KBM-7 (cell line): ENCODE data around the gene RAD51.

ENCODE experiments used
- DNase-seq: peaks from one replicate; pipeline ENCODE4 v3.0.0-alpha.2; 2015
- in situ Hi-C: fragments of 300-500 bp; cut with MboI; formaldehyde crosslinking; loops from 2 replicates; pipeline ENCODE4 v1.14.3; 2020; ENCODE audit warnings: low sequenced_read_pairs, low pct_unique_long_range_greater_than_20kb, mixed read lengths

RAD51 gene

DNA sequence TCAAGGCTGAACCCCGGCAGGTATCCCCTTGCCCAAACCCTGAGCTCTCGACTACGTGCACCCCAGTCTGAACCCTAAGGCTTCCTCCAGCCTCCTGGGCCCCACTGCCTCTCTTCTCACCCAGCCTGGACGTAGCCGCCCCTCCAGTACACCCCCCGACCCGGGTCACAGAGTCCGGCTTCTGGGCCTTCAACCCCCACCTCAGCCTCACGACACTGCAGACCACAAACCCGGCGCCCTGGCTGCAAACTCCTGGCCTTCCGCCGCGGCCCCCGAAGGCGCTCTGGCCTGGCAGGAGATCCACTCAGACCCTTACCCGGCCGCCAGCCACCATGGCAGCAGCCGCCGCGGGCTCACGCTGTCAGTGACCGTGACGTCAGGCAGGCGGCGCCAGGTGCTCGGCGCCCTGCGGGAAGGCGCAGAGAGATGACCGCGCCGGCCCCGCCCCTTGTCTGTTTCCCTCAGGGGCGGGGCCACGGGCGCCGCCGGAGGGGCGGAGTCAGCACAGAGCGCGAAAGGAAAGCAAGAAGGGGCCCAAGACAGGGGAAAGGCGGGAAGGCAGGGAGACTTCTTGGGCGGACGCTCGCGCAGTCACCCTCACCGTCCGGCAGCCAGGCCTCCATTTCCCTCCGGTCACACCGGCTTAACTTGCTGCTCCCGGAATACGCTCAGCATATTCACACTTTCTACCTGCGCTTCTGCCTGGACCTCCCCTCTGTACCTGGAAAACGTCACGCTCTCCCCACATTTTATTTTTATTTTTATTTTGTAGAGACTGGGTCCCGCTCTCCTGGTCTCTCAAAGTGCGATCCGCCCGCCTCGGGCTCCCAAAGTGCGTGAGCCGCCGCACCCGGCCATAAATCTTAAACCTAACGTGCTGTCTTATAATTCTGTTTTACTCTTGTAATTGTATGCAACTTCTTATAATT, 60.2 kb downstream of the RAD51 start, which contains the start of gene RMDN3:
TSS of gene RMDN3 (minus strand) at position 372 of the 929 bp plus-strand sequence. CDS start 471 bp downstream, outside the sequence.
- peak; percentile 98 for DNase-seq
- in situ Hi-C loops, result no loop called here

DNA sequence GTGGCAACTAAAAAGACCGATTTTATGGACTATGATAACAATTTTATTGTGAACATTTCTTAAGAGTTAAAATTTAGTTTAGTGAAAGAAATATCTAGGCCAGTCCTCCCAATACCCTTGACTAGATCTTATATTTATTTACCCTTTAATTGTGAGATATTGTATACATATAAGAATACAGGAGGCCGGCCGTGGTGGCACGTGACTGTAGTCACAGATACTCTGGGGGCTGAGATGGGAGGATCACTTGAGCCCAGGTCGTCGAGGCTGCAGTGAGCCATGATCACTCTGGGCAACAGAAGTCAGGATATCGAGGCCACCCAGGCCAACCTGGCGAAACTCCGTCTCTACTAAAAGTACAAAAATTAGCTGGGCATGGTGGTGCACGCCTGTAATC, 60.8 kb downstream of the RAD51 start:
- in situ Hi-C loops, result no loop called here
- no peak for DNase-seq

DNA sequence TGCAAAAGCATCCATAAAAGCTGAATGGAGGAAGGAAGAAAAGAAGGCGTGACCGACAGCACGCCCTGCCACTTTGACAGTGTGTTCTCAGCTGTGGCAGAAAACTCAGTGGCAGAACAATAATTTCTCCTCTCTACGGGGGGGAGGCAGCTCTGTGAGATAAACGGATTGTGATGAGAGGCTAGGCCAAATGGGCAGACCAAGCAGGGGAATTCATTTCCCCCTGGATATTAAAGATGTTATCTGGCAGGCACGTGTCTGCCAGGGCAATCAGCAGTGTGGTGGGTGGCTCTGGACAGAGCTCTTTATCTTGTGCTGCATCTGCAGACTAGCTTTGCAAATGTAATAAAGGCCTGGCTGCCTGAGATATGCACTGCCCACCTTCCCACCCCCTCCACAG, 62.0 kb downstream of the RAD51 start:
- peak; percentile 82 for DNase-seq
- in situ Hi-C loops, result no loop called here

DNA sequence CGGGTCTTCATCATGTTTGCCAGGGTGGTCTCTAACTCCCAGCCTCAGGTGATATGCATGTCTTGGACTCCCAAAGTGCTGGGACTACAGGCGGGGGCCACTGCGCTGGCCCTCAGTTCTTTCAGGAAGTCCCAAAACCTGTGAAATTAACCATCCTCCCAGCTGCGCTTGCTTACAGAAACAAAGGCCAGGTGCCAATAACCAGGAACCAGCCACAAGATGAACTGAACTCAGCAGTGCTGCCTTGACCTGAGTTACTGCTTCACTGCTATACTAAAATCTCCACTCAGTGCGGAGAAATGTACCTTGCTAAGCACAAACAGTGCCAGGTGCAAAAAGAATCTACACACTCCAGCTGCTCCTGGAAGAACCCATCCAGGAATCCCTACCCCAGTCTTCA, 65.0 kb downstream of the RAD51 start:
- in situ Hi-C loops, result no loop called here
- no peak for DNase-seq

DNA sequence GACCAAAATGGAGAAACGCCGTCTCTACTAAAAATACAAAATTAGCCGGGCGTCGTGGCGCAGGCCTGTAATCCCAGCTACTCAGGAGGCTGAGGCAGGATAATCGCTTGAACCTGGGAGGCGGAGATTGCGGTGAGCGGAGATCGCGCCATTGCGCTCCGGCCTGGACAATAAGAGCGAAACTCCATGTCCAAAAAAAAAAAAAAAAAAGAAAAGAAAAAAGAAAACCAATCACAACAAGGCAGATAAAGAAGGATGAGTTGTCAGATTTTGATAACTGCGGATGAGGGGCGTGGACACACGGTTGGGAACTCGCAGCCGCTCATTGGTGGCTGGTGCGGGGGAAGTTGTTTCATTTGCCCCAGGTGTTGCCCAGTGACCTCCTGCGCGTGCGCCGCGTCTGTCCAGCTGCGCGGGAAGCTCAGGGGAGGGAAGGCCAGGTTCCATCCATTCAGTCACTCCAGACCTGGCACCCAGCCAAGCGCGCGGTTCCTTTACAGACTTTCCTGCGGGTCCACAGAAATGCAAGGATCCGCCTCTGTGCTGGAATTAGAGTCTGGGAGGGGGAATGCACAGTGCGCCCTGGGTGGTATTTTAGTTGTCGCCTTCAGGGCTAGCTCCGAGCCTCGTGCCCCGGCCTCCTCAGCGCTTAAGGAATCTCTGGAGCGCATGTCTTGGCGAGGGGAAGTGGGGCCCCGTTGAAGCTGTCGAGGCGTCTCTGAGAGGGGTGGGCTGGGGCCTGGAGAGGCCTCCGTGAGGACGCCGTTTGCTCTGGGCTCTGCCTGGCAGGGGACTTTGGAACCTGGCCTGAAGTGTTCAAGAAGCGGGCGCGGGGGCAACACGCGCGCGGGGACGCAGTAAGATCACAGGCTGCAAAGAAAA, 68.2 kb downstream of the RAD51 start:
- peak; percentile 54 for DNase-seq
- in situ Hi-C loops, result no loop called here

DNA sequence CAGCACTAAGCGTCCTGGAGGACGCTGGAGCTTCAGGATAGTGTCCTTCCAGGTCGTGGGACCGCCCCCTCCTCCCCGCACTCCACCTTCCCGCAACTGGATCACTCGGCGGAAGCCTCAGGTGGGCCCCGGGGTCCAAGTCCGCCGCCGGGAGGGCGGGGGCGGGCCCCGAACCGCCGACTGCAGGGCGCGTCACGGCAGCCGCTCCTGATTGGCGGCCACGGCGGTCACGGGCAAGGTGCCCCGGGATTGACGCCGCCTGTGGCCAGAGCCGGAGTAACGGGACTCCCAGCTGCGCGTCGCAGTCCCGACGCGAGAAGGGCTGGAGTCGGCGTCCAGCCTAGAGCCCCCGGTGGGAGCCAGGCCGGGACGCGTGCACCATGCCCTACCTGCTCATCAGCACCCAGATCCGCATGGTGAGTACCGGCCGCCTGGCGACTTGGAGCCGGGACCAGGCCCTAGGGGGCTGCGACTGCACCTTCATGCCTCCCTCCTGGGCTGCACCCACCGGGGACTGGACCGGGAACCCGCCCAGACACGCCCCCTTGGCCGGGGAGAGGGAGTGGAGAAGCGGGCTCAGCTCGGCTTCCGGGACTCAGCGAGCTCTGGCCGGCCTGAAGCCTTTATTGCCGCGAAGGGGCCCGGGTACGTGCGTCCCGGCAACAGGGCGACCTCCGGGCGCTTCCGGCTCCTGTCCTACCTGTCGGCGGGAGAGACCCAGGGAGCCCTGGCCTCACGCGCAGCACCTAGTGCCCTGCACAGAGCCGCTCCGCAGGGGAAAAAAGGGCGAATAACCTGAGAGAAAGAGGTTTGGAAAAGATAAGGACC, 69.0 kb downstream of the RAD51 start, which contains the start of gene GCHFR:
TSS of gene GCHFR (plus strand) at position 268 of the 828 bp plus-strand sequence. CDS start at position 381, 113 bp downstream.
- DNase-seq, result peak; percentile 76
- in situ Hi-C loops, result no loop called here

DNA sequence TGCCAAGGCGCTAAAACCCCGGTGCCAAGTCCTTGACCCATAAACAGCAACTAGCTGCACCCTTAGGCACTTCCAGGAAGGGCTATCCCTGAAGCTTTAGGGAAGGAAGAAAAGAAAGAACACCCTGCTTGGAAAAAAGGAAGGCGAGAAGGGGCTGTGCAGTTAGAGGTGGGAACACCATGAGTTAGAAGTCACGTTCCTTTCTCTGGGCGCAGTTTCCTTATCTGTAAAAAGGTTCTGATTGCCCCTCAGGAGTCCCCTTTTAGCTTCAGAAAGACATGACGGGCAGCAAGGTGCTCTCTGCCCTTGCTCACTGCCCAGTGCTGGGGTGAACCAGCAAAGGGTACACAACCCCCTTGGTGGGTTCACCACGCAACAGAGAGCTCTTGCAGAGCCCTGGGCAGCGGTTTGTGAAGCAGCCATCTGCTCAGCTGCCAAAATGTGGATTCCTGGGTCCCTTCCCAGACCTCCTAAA, 69.7 kb downstream of the RAD51 start:
- DNase-seq, result peak; percentile 38
- in situ Hi-C loops, result no loop called here

DNA sequence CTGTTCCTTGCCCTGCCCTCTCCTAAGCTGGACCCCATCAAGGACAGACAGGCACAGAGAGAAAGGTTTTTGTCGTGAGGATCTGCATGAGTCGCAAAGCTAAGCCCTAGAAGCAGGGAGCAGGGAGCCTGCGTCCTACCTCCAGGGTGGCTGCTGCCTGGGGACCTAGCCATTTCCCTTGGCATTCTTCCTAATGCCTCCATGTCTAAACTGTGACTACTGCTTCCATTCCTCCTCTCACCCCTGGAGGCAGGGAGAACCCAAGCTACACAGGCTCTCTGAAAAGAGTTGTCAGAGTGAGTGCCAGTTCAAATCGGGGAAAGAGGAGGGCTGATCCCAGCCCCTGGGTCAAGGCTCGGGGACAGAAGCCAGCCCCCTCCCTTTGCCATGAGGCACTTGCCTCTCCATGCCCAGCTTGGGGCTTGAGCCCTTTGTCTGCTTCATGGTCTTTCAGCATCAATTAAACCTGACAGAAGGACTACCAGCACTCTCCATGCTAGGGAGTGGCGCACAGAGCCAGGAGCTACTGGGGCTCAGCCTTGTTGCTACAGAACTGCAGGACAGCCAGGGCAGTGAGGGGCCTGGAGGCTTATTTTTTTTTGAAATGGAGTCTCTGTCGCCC, 71.3 kb downstream of the RAD51 start:
- DNase-seq, result no peak
- in situ Hi-C loops, result no loop called here

DNA sequence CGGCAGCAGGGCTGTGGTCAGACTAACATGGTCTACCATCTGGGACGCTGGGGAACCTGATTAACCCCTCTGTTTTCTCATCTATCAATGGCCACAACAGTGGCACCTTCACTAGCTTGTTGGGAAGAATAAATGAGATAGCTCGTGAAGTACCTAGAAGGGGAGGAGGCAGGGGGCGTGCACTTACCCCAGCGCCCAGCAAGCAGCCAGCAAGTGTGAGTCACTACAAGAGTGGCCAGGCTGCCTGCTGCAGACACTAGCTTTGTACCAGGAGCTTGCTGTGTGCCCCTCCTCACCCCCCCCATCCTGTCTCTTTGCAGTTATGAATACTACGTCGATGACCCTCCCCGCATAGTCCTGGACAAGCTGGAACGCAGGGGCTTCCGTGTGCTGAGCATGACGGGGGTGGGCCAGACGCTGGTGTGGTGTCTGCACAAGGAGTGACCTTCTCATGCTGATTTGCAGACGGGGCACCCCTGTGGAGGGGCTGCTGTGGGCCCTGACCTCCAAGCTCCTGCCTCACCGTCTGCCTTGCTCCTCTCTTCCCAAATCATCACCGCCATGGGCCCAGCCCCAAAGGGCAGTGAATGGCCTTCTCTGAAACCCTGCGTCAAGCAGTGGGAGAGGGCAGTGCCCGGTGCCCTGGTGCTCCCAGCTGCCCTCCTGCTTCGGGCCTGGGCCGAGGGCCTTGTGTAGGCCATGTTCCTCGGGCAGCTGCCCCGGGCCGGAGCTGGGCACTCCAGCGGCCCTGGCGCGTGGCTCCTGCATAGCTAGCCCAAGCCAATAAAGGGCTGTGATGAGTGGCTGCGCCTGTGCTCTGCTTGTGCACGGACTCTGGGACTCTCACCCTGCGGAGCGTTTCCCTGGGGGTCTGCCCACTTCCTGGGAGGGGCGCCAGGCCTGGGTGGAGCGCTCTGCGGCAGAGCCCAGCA, 72.2 kb downstream of the RAD51 start:
- in situ Hi-C loops, result no loop called here

DNA sequence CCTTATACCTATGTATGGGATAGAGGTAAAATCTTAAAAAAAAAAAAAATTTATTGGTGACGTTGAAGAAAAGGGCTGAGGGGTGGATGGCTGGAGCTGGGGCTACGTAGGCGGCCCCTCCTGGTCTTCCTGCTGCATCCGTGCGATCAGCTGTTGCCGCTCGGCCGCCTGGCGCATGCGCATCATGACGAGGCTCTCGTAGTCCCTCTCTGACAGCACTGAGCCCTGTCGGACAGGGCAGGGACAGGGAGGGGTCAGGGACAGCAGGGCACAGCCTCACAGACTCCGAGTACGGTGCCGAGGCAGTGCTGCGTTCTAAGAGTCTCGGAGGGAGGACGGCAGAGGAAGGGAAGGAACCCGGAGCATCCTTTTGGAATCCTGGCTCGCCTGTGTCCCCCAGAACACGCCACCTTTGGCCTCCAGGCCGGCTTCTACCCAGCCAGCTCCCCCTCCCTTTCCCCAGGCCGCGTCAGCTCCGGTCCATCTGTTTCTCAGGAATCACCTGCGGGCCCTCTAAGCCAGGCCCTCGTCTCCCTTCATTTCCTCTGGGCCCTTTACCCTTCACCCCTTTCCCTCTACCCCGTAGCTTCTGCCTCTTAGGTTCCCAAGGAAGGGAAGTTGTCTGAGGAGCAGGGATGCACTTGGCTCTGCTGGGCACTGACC, 73.0 kb downstream of the RAD51 start:
- DNase-seq, result no peak
- in situ Hi-C loops, result no loop called here

More for the DNA sequence above, 72.2 kb downstream of the RAD51 start:
- DNase-seq, result no peak

DNA sequence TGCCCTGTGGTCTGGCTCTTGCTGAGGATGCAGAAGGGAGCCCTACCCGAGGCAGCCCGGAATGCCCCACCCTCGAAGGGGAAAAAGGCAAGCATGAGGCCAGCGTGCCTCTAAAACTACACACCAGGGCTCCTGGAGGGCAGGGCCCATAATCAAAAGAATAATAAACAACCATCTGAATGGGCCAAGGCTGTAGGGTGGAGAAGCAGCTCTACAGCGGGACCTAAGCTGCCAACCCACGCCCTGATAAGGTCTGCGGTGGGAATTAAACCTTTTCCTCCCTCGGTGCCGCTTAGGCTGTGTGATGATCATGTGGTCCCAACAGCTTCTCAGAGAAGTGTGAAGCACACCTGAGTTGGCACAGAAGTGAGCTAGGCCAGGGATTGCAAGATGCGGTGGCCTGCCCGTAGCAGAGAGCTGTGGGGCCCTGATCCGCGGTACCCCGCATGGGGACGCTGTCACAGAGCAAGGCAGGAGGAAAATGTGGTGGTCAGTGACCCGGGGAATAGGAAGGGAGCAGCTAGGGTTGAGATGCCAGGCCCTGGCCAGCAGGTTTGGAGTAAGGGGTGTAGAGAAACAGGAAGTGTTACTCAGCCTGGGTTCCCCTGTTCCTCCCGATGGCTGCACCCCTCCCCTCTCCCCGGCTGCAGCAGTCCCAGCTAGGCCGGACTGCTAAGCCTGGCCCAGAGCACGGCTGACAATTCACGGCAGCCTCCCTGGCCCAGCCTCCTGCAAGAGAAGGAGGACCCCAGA, 73.7 kb downstream of the RAD51 start:
- in situ Hi-C loops, result no loop called here
- DNase-seq, result no peak

DNA sequence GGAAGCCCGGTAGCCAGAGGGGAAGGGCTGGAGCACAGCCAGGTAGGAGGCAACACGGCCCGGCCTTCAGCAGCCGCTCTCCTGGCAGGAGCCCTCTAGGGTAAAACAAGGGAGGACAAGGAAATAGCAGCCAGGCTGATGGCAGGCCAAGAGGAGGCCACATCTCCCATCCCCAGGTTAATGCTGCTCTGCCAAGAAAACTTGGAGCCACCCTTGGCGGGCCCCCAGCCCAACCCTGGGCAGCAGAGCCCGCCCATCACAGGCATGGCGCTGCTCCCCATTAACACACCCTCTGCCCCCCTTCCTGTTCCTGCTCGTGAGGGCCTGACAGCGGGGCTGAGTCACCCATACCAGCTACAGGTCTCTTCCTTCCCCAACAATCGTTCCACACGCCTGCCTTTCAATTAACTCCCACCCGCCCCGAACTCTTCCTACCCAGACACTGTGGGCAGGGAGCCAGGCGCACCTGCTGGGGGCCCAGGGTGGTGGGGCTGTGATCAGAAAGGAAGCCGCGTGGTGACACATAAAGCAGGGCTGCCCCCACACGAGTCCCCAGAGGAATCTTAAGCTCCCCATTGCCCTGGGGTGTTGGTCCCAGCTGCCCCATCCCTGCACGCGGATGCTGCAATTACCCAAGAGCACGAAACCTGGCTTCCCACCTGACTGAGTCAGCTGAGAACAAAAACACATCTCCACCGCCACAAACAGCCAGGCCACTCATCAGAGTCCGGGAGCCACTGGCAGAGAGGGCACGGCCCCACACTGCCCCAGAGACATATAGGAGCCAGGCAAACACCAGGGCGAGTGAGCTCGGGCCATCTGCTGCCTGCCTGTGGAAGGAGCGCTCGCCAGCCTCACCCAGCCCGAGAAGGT, 74.5 kb downstream of the RAD51 start, which contains the start of gene C15orf62:
TSS of gene C15orf62 (plus strand) at position 707 of the 873 bp plus-strand sequence. CDS start 516 bp downstream, outside the sequence.
- in situ Hi-C loops, result no loop called here
- peak; percentile 91 for DNase-seq

DNA sequence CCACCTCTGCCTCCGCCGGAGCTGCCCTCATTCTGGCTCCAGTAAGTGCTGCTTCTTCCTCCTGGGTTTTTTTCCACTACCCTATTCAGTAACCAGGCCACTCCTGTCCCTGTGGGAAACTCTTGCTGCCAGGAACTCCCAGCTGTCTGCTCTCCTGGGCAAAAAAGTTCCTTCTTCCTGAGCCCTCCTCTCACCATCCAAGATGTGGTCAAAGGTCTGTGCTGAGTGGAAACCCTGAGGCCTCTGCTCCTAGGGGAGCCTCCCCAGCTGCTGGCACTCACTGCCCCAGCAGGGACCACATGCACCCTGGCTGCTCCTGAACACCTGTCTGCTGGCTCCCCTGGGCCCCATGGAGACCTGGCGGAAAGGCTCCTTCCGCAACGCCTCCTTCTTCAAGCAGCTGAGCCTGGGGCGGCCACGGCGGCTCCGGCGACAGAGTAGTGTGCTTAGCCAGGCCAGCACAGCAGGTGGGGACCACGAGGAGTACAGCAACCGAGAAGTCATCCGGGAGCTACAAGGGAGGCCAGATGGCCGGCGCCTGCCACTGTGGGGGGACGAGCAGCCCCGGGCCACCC, 75.3 kb downstream of the RAD51 start:
- in situ Hi-C loops, result no loop called here

DNA sequence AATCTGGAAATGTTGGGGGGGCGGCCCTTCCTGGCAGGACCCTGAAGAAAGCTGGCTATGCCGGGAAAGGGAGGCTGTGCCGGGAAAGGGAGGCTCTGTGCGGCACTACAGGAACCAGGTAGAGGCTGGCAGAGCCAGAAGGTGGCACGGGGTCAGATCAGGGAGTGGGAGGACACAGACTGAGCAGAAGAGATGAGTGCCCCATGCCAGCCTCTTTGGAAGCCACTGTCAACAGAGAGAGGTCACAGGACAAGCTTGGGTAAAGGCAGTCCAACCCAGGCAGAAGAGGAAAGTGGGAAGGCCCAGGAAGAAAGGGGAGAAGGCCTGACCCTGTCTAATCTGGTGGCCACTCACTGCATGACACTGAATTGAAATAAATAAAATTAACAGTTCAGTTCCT, 76.3 kb downstream of the RAD51 start:
- in situ Hi-C loops, result no loop called here
- DNase-seq, result no peak

More for the DNA sequence above, 75.3 kb downstream of the RAD51 start:
- no peak for DNase-seq

DNA sequence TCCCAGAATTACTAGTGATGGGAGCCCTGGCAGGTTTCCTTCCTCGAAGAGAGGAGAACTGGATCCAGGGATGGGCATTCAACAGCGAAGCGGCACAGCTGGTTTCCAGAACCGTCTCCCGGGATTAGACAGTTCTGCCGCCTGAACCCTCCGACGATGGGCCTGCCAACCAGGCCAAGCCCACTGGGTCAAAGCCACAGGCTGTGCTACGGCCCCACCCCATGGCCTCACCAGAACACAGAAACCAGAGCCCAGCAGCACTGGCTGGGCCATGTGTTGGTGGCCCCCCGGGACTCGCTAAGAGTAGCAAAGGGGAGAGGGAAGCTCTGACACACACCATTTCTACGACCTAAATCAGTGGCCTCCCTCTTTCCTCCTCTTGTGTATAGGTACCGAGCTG, 77.0 kb downstream of the RAD51 start:
- DNase-seq, result no peak
- in situ Hi-C loops, result no loop called here
